Heart left ventricle (tissue), 13 donors: ENCODE data around the gene CTTNBP2.

Experiments used
- CTCF ChIP-seq, 12 donors: fragments of 200-600 bp; sonication (generic) in 4 of 12; IDR thresholded peaks; one replicate each; pipeline versions ENCODE4 v1.5.0 to v1.8.0; 2018 to 2022; ENCODE audit warnings: antibody characterized with exemption in 12 of 12, mild to moderate bottlenecking in 5 of 12
- POLR2A ChIP-seq, 2 donors: fragments of 450-650 bp; IDR thresholded peaks; one replicate each; pipeline ENCODE4 v1.6.1; 2017; ENCODE audit warnings: antibody characterized with exemption in 2 of 2, mild to moderate bottlenecking in 2 of 2, moderate library complexity in 2 of 2
- donor health status: ischemic (EF 13 %, LVEDD 7.1; RV severe dilation, severe dysfunction).
- donor health status: DM: no; HTN: yes; CAD: no.
- donor health status: DM: no; HTN: no; CAD: no.
- donor health status: ischemic (EF 25% LVEDD 6.9; RV normal size, moderate dysfunction).
- donor health status: ischemic (EF 25% LVEDD 5.7; RV mildly dilated, moderate dysfunction).
- donor health status: ischemic (EF 35%, LVEDD 5.7; RV mildly dilated, moderate dysfunction).
- donor health status: nonischemic (EF 11% LVEDD 7.7; RV severe dilation, severe dysfunction).
- donor health status: DM: yes; HTN: yes; CAD: no.
- donor health status: PGD.
- donor health status: ischemic (EF 29% LVEDD 5.4; RV normal size, mild dysfunction).
- donor health status: nonischemic (EF 23%, LVEDD 6.1; RV moderate dilation, normal function).

DNA sequence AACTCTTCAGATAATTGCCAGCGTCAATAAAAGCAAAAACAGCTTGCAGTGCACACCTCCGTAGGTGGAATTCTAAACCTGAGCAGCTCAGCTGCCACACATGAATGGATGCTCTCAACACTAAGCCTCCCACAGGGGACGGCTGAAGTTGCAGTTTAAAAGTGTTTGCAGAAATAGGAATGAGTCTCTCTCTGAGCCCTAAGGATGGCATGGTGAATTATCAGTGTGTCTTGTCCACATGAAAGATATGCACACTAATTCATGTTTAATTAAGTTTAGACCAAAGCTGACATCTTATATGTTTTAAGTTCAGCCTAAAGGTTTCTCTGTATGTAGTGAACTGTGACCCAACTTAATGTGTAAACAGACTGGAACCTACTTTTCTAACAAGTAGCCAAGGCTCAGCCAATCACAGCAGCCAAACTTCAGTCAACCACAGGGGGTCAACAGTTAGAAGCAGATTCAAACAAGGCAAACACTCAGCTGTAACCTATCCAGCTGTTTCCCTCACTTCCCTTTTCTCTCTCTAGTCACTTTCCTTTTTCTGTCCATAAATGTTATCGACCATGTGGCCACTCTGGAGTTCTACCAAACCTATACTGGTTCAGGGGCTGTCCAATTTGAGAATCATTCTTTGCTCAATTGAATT, 38.1 kb downstream of the CTTNBP2 start:
- TF ChIP-seq POLR2A (IDR thresholded peaks at IDR 0.05) (no peak), CTCF (IDR thresholded peaks at IDR 0.05) (no peak)
